Measurements from ENCODE around the gene NKD1. TPM values are rescaled to one million over a fixed set of nuclear protein-coding genes. Genes with fewer than 3 reads are reported as not detected.
A peak's percentile ranks its signal among the peaks of the same experiment; 100 is the strongest.

The NKD1 gene
- total and polyA plus RNA-seq, 2 of the 8 experiments (the other 6 are each of a cell fraction or from before 2014, with no cell fraction given): 0.70 to 4.5 TPM

DNA sequence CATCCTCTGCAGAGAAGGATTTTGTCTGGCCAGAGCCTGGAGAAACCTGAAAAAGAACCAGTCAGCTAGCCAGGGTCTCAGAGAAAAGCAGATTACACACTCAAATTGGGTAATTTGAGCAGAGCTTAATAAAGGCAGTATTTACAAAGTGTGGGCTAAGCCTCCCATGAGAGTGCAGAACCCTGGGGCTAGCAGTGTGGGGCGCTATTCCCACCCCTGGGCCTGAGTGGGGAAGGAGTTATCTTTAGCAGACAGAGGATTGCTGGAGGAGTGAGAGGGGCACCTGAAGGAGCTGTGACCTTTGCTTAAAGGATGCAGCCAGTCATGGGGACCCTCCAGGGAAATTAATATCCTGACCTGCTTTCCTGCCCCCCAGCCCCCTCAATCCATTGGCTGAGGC is 86.8 kb downstream of the NKD1 start:
- Histone ChIP-seq H2BK12ac (ENCODE audit: low read depth, low read length) (no peak overlapping the region), H3K56ac (replicated peaks; ENCODE audit: insufficient read length, low read depth, low read length) (no peak overlapping the region), H2BK120ac (replicated peaks; ENCODE audit: low read depth, low read length) (no peak overlapping the region), H4K8ac (ENCODE audit: extremely low read depth, insufficient read depth, low read length) (peak overlapping the region; percentile 42; the same call in 1 of the 2 replicates), H4K20me1 (replicated peaks in 1 of 2; ENCODE audit: control insufficient read depth in 1 of 2, insufficient read depth in 2 of 2, low read length in 2 of 2) (no peaks in the 10 kb centered on the region), H3K4me3 (ENCODE audit: extremely low read depth in 1 of 4, insufficient read depth in 2 of 4, low read depth in 3 of 4, low read length in 4 of 4) (no peak overlapping the region), H3K79me1 (ENCODE audit: low read depth, low read length) (no peaks in the 10 kb centered on the region), H3K23ac (ENCODE audit: insufficient read length) (no peak overlapping the region), H3K9ac (replicated peaks in 1 of 4; ENCODE audit: extremely low read depth in 1 of 4, low read depth in 3 of 4, low read length in 3 of 4) (no peak overlapping the region), H3K23me2 (ENCODE audit: low read depth, low read length) (no peaks in the 10 kb centered on the region), H2AFZ (ENCODE audit: low read length) (no peak overlapping the region), H3K4me2 (ENCODE audit: insufficient read depth in 1 of 2, low read depth in 2 of 2, low read length in 2 of 2) (no peak overlapping the region), H3K79me2 (ENCODE audit: control insufficient read depth in 1 of 2, insufficient read depth in 2 of 2, low read length in 2 of 2) (no peaks in the 10 kb centered on the region), H3K4ac (replicated peaks; ENCODE audit: insufficient read length, low read depth, low read length) (no peak overlapping the region), H3K36me3 (ENCODE audit: control insufficient read depth in 2 of 4, insufficient read depth in 4 of 4, low read length in 3 of 4) (no peaks in the 10 kb centered on the region), H4K5ac (ENCODE audit: insufficient read length, low read depth, low read length) (no peak overlapping the region), H3K27ac (ENCODE audit: low read depth, low read length) (no peak overlapping the region), H2BK5ac (ENCODE audit: low read depth, low read length) (no peak overlapping the region), H3K14ac (ENCODE audit: insufficient read length) (no peak overlapping the region), H3K27me3 (replicated peaks in 1 of 4; ENCODE audit: control insufficient read depth in 3 of 4, extremely low read depth in 1 of 4, insufficient read depth in 3 of 4, low read length in 3 of 4) (peaks cover 0 to 1% (median 0%) of the 10 kb centered on the region in 4 experiments; a peak in 1 of 7 replicates), H3K9me3 (ENCODE audit: insufficient read depth in 2 of 2, low read depth in 1 of 2, low read length in 1 of 2) (no peaks in the 10 kb centered on the region), H4K91ac (replicated peaks; ENCODE audit: insufficient read length, low read length) (no peak overlapping the region), H2BK20ac (ENCODE audit: low read length) (no peak overlapping the region), H3K4me1 (replicated peaks in 1 of 4; ENCODE audit: control insufficient read depth in 3 of 4, insufficient read depth in 4 of 4, low read length in 3 of 4) (no peaks in the 10 kb centered on the region), H2BK15ac (ENCODE audit: low read length) (no peak overlapping the region), H2AK5ac (ENCODE audit: low read depth, low read length) (no peak overlapping the region), H3K18ac (ENCODE audit: extremely low read depth, low read length) (no peak overlapping the region)
- FAIRE-seq: no peak
- POLR2A ChIA-PET (ENCODE audit: partially characterized antibody): no interaction called here
- 89% methylated on average over 1 of the region's 1 CpG; no CpG with 5 or more reads in 1 of the 2 experiments for WGBS, 2 experiments (ENCODE audit: extremely low coverage in 1 of 2, insufficient coverage in 1 of 2, insufficient read length in 1 of 2, insufficient replicate concordance in 2 of 2, low coverage in 1 of 2, low lambda C conversion rate in 2 of 2, missing lambda C conversion rate in 1 of 2)
- CTCF ChIA-PET (ENCODE audit: partially characterized antibody): interaction anchor here (0.6 to 4.5 kb wide), 16 partner anchors 10 to 312 kb away, joined by 3 to 30 read pairs (median 4); no protein-coding TSS in a partner anchor
- DNase-seq (ENCODE audit: low read depth in 1 of 2, low spot score in 2 of 2): no peak
- no peak for TF ChIP-seq ATF3 (IDR thresholded peaks at IDR 0.05; ENCODE audit: insufficient read depth, low read depth, low read length)
- no peak for TF ChIP-seq GTF2F1 (IDR thresholded peaks at IDR 0.05; ENCODE audit: borderline replicate concordance, low read depth, low read length)
- TF ChIP-seq SIRT6 (IDR thresholded peaks at IDR 0.05; ENCODE audit: low read length): no peak
- TF ChIP-seq RAD21 (IDR thresholded peaks at IDR 0.05 in 1 of 2, conservative IDR thresholded peaks at IDR 0.05 in 1 of 2; ENCODE audit: low read depth in 2 of 2, low read length in 2 of 2): no peak

Data from H1 (cell line).